Upper lobe of right lung (tissue), 1 donor: ENCODE results near the gene AKAIN1. TPM values are rescaled to one million over a fixed set of nuclear protein-coding genes. Genes with fewer than 3 reads are reported as not detected.

Experiments used
- ATAC-seq: fragments of 200-7000 bp; cut with Tn5 transposase; one replicate; pipeline ENCODE4 v1.9.1; 2020; ENCODE audit warnings: mild to moderate bottlenecking, moderate library complexity
- DNase-seq: peaks from one replicate; pipeline ENCODE4 v3.0.0-alpha.2; 2020
- H3K27ac ChIP-seq: fragments of 200-600 bp; one replicate; pipeline ENCODE4 v1.8.0; 2022
- H3K27me3 ChIP-seq: fragments of 200-600 bp; one replicate; pipeline ENCODE4 v1.8.0; 2022; ENCODE audit warnings: mild to moderate bottlenecking
- H3K36me3 ChIP-seq: fragments of 200-600 bp; one replicate; pipeline ENCODE4 v1.8.0; 2022
- H3K4me1 ChIP-seq: fragments of 200-600 bp; one replicate; pipeline ENCODE4 v1.8.0; 2022
- H3K4me3 ChIP-seq: fragments of 200-600 bp; one replicate; pipeline ENCODE4 v1.8.0; 2022; ENCODE audit warnings: mild to moderate bottlenecking
- H3K9me3 ChIP-seq: fragments of 200-600 bp; one replicate; pipeline ENCODE4 v1.8.0; 2022
- intact Hi-C: fragments of 100-400 bp; cut with DNase I; formaldehyde crosslinking; loops from one replicate; pipeline ENCODE4 v1.11.0; 2022
- total RNA-seq: library from RNA; stranded (reverse); fragmentation: NEBNext Ultra II Directional; extraction: Animal tissue kit (Norgen Biotek cat#: 25700); gene quantifications from one replicate; pipeline ENCODE4 v1.2.1, GENCODE V29; 2021
- TF ChIP-seq, protein P1 (sequence below): fragments of 200-600 bp; IDR thresholded peaks from one replicate; pipeline ENCODE4 v1.8.0; 2022; ENCODE audit warnings: antibody characterized with exemption
- donor health status: DM: no; HTN: yes; CAD: no; lungs with severe emphysema.

AKAIN1 gene
- total RNA-seq, 1 donor from 2014 or later, result not detected

DNA sequence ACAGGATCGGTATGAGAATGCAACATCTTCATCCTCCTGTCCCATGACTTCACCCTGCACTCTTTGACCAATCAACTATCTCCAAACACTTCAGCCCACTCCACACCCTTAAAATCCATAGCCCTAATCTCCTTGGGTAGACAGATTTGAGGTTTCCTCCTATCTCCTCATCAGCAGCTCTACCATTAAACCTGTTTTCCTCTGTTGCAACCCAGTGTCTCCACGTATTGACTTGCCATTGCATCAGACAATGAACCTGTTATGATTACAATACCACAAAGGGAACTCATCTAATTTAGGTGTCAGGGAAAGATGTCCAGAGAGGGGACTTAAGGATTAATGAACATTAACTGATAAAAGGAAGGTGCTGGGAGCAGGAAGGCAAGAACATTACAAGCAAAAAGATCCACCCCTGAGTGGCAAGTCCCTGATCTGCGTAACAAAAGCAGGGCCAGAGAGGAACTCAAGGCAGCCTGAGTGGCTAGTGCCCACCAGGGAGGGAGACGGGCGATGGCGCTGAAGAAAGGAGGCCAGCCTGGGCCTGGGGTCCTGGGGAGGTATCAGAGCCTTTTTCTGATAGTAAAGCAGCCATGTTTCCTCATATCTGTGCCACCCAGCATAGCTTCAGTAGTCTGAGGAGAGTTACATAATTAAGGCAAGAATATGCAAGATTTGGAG lies 44.6 kb downstream of the AKAIN1 start:
- no peak for ATAC-seq
- Histone ChIP-seq H3K27ac (no peak overlapping the region), H3K4me3 (no peak overlapping the region), H3K9me3 (no peaks in the 10 kb centered on the region), H3K27me3 (no peaks in the 10 kb centered on the region), H3K4me1 (no peaks in the 10 kb centered on the region), H3K36me3 (no peaks in the 10 kb centered on the region)
- TF ChIP-seq, protein P1, sequence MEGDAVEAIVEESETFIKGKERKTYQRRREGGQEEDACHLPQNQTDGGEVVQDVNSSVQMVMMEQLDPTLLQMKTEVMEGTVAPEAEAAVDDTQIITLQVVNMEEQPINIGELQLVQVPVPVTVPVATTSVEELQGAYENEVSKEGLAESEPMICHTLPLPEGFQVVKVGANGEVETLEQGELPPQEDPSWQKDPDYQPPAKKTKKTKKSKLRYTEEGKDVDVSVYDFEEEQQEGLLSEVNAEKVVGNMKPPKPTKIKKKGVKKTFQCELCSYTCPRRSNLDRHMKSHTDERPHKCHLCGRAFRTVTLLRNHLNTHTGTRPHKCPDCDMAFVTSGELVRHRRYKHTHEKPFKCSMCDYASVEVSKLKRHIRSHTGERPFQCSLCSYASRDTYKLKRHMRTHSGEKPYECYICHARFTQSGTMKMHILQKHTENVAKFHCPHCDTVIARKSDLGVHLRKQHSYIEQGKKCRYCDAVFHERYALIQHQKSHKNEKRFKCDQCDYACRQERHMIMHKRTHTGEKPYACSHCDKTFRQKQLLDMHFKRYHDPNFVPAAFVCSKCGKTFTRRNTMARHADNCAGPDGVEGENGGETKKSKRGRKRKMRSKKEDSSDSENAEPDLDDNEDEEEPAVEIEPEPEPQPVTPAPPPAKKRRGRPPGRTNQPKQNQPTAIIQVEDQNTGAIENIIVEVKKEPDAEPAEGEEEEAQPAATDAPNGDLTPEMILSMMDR, result no peak
- intact Hi-C loops, result no loop called here
- no peak for DNase-seq

- Histone ChIP-seq H3K9me3 (no peaks in the 10 kb centered on the region), H3K36me3 (no peaks in the 10 kb centered on the region), H3K27ac (no peak overlapping the region), H3K4me3 (no peak overlapping the region), H3K4me1 (no peaks in the 10 kb centered on the region), H3K27me3 (no peaks in the 10 kb centered on the region)
- TF ChIP-seq, protein P1, result no peak
- ATAC-seq (no peak), DNase-seq (no peak)
- intact Hi-C loops, result no loop called here
Measured at GRCh38 chr18:5150894-5151293, 46.2 kb downstream of the AKAIN1 start.

- no peak for DNase-seq
- no peak overlapping the region for H3K27ac ChIP-seq
- no peaks in the 10 kb centered on the region for H3K27me3 ChIP-seq
- TF ChIP-seq, protein P1, result no peak
- no peaks in the 10 kb centered on the region for H3K4me1 ChIP-seq
- no peak overlapping the region for H3K4me3 ChIP-seq
- intact Hi-C loops, result no loop called here
- no peak for ATAC-seq
- no peaks in the 10 kb centered on the region for H3K36me3 ChIP-seq
- no peaks in the 10 kb centered on the region for H3K9me3 ChIP-seq
Measured at GRCh38 chr18:5146093-5146492, 51.0 kb downstream of the AKAIN1 start.

DNA sequence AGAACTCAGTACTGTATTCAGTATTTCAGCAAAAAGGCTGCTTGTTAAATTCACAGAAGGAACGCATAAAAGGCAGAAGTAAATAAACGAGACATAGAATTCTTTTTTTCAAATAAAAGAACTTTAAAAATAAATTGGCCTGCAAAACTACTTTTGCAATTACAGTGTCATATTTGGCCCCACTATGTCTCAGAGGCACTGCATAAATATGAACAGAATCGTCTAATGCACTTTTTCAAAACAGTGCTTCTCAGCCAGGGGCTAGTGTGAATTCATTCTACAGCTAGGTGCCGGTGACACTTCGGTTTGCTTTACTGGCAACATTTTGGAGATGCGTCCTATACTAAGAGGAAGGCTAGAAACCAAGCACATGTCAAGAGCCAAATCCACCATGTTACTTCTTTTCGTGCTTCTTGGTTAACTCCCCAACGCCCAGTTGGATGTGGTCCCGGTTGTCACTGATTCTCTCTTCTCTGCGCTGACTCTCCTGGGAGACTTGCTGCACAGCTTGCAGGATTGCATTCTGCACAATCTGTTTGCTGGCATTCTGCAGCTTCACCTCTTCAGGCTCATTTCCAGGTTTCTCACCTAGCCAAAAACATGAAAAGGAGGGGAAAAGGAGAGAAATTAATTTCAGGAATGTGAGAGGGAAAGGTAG lies 51.8 kb downstream of the AKAIN1 start:
- DNase-seq, result no peak
- no peak overlapping the region for H3K27ac ChIP-seq
- no peaks in the 10 kb centered on the region for H3K4me1 ChIP-seq
- H3K36me3 ChIP-seq, result no peaks in the 10 kb centered on the region
- no peak for ATAC-seq
- H3K4me3 ChIP-seq, result no peak overlapping the region
- H3K9me3 ChIP-seq, result no peaks in the 10 kb centered on the region
- no peaks in the 10 kb centered on the region for H3K27me3 ChIP-seq
- intact Hi-C loops, result no loop called here
- TF ChIP-seq, protein P1, result no peak

DNA sequence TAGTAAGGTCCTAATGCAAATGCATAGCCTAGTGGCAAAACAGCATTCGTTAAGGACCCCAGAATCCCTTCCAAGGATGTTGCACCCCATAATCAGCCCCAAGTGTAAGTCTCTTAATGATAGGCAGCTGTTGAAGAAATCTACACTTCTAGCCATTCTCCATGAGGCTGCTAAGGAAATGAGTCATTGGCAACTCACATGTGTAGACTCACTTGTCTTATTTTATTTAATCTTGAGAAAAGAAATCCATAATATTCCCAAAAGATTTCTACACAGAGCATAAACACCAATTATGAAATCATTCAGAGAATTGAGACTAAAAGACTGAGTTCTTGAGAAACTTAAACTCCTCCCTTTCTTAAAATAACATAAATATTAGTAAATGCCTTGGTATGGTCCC lies 52.4 kb downstream of the AKAIN1 start:
- Histone ChIP-seq H3K27ac (no peak overlapping the region), H3K36me3 (no peaks in the 10 kb centered on the region), H3K9me3 (no peaks in the 10 kb centered on the region), H3K4me3 (no peak overlapping the region), H3K4me1 (no peaks in the 10 kb centered on the region), H3K27me3 (no peaks in the 10 kb centered on the region)
- DNase-seq, result no peak
- intact Hi-C loops, result no loop called here
- no peak for ATAC-seq
- TF ChIP-seq, protein P1, result no peak
